Erythroblast (primary cell): Measurements from ENCODE around the gene FBXO33.

ENCODE experiments used
- GATA1 ChIP-seq: IDR thresholded peaks from 2 replicates; pipeline ENCODE4 v1.6.1; 2011; ENCODE audit warnings: low read depth, mild to moderate bottlenecking, control low read depth, low read length, moderate library complexity
- POLR2A ChIP-seq: IDR thresholded peaks from 2 replicates; pipeline ENCODE4 v1.6.1; 2011; ENCODE audit warnings: mild to moderate bottlenecking, low read length

DNA sequence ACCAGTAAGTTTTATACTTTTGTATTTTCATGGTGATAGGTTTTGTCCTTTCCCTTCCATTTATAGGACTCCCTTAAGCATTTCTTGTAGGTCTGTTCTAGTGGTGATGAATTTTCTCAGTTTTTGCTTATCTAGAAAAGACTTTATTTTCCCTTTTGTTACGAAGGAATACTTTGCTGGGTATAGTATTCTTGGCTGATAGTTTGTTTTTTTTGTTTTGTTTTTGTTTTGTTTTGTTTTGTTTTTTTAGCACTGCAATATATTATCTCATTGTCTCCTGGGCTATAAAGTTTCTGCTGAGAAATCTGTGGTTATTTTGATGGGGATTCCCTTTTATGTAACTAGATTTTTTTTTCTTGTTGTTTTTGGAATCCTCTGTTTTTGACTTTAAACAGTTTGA lies 67.7 kb downstream of the FBXO33 start:
- TF ChIP-seq POLR2A (no peak), GATA1 (no peak)
